Stomach (tissue), 9 donors: Measurements from ENCODE around the gene NSUN6. TPM values are rescaled to one million over a fixed set of nuclear protein-coding genes. Genes with fewer than 3 reads are reported as not detected.

ENCODE experiments used
- DNase-seq, 2 donors: peaks; one replicate each; pipeline versions ENCODE4 v3.0.0 to v3.0.0-alpha.2; 2013 to 2019
- H3K27ac ChIP-seq, 5 donors: fragments of 200-600 bp in 4 of 5; sonication (generic) in 4 of 5; one replicate each; pipeline ENCODE4 v1.5.1; 2013 to 2019; ENCODE audit warnings: mild to moderate bottlenecking in 1 of 5, moderate library complexity in 1 of 5
- H3K27me3 ChIP-seq, 3 donors: fragments of 200-600 bp; sonication (generic); one replicate each; pipeline ENCODE4 v1.5.1; 2017 to 2019; ENCODE audit warnings: mixed run types in 1 of 3
- H3K36me3 ChIP-seq, 4 donors: fragments of 200-600 bp; sonication (generic); 1 replicate in 3 of 4; 2 replicates in 1 of 4; pipeline ENCODE4 v1.5.1; 2016 to 2019
- H3K4me1 ChIP-seq, 4 donors: fragments of 200-600 bp; sonication (generic); one replicate each; pipeline ENCODE4 v1.5.1; 2016 to 2019
- H3K4me3 ChIP-seq, 4 donors: fragments of 200-600 bp; sonication (generic) in 3 of 4; one replicate each; pipeline ENCODE4 v1.5.1; 2016 to 2019; ENCODE audit warnings: mild to moderate bottlenecking in 1 of 4
- H3K9me3 ChIP-seq, 4 donors: fragments of 200-600 bp; sonication (generic); one replicate each; pipeline ENCODE4 v1.5.1; 2016 to 2019
- EP300 ChIP-seq: sonication (generic); formaldehyde crosslinking; IDR thresholded peaks from one replicate; pipeline ENCODE4 v1.6.1; 2017; ENCODE audit warnings: antibody characterized with exemption
- POLR2A ChIP-seq, 4 donors: fragments of 450-650 bp; IDR thresholded peaks; one replicate each; pipeline ENCODE4 v1.6.1; 2016; ENCODE audit warnings: antibody characterized with exemption in 4 of 4, control low read depth in 2 of 4, mild to moderate bottlenecking in 1 of 4, moderate library complexity in 1 of 4
- POLR2AphosphoS5 ChIP-seq, 3 donors: sonication (generic); formaldehyde crosslinking; IDR thresholded peaks; one replicate each; pipeline ENCODE4 v1.6.1; 2016; ENCODE audit warnings: antibody characterized with exemption in 3 of 3
- WGBS, 5 donors: extraction: QIAGEN DNeasy Blood & Tissue Kit in 3 of 5; methylation state at CpG; one replicate each; pipeline versions ENCODE4 v1.1.5 to v1.1.7; 2013 to 2018; 5-methylcytosine and 5-hydroxymethylcytosine counted together
- intact Hi-C: fragments of 100-400 bp; cut with DNase I; formaldehyde crosslinking; loops from one replicate; pipeline ENCODE4 v1.15.1; 2023; ENCODE audit warnings: low total_unique reads
- polyA plus RNA-seq, 3 donors: library from polyadenylated mRNA; stranded (reverse); fragments of 200-250 nt; gene quantifications; one replicate each; pipeline ENCODE4 v1.2.3, GENCODE V29; 2013
- total RNA-seq, 5 donors: library from RNA; depleted of rRNA; stranded (reverse); fragments of >200 nt; gene quantifications; one replicate each; pipeline versions ENCODE4 v1.1.0 to v1.2.3, GENCODE V29; 2014 to 2016
- TF ChIP-seq, protein P1 (sequence below), 7 experiments: fragments of 450-650 bp in 4 of 7; fragments of 200-600 bp in 3 of 7; sonication (generic) in 3 of 7; IDR thresholded peaks; one replicate each; pipeline ENCODE4 v1.5.1; 2016 to 2019; ENCODE audit warnings: antibody characterized with exemption in 7 of 7, control low read depth in 2 of 7, mild to moderate bottlenecking in 1 of 7
- donor health status: healthy with polysubstance abuse.
- donor health status: Bipolar disorder and iron deficiency.
- donor health status: healthy.

Gene NSUN6
- total and polyA plus RNA-seq, 8 donors, result 3.1 to 52.7 (median 8.2) TPM

DNA sequence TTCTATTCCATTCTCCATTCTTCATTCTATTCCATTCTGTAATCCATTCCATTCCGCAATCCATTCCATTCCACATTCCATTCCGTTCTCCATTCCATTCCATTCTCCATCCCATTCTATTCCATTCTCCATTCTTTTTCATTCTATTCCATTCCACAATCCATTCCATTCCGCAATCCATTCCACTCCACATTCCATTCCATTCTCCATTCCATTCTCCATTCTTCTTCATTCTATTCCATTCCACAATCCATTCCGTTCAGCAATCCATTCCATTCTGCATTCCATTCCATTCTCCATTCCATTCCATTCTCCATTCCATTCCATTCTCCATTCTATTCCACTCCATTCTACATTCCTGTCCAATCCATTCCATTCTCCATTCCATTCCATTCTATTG, 85.2 kb downstream of the NSUN6 start:
- no peak for DNase-seq
- Histone ChIP-seq H3K4me1 (no peaks in the 10 kb centered on the region), H3K9me3 (peaks cover 0 to 37% (median 3%) of the 10 kb centered on the region in 4 donors), H3K36me3 (peaks cover 0 to 24% (median 14%) of the 10 kb centered on the region in 4 donors), H3K27ac (no peak overlapping the region), H3K4me3 (no peak overlapping the region), H3K27me3 (no peaks in the 10 kb centered on the region)
- TF ChIP-seq, protein P1, sequence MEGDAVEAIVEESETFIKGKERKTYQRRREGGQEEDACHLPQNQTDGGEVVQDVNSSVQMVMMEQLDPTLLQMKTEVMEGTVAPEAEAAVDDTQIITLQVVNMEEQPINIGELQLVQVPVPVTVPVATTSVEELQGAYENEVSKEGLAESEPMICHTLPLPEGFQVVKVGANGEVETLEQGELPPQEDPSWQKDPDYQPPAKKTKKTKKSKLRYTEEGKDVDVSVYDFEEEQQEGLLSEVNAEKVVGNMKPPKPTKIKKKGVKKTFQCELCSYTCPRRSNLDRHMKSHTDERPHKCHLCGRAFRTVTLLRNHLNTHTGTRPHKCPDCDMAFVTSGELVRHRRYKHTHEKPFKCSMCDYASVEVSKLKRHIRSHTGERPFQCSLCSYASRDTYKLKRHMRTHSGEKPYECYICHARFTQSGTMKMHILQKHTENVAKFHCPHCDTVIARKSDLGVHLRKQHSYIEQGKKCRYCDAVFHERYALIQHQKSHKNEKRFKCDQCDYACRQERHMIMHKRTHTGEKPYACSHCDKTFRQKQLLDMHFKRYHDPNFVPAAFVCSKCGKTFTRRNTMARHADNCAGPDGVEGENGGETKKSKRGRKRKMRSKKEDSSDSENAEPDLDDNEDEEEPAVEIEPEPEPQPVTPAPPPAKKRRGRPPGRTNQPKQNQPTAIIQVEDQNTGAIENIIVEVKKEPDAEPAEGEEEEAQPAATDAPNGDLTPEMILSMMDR (IDR thresholded peaks at IDR 0.05), result no peak
- TF ChIP-seq EP300, result no peak
- no peak for TF ChIP-seq POLR2A (IDR thresholded peaks at IDR 0.05)
- TF ChIP-seq POLR2AphosphoS5 (IDR thresholded peaks at IDR 0.05), result no peak
- 85 to 96% (median 90%) methylated on average over 4 of the region's 4 CpGs for WGBS, 5 donors
- intact Hi-C loops, result no loop called here

DNA sequence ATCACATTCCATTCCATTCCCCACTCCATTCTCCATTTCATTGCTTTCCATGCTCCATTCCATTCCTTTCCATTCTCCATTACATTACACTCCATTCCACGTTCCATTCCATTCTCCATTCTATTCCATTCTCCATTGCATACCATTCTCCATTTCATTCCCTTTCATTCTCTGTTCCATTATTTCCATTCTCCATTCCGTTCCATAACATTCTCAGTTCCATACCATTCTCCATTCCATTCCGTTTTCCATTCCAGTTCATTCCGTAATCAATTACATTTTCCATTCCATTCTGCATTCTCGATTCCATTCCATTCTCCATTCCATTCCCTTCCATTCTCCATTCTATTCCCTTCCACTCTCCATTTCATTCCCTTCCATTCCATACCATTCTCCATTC, 86.4 kb downstream of the NSUN6 start:
- no peak overlapping the region for H3K27ac ChIP-seq
- no peak overlapping the region for H3K4me3 ChIP-seq
- H3K27me3 ChIP-seq, result no peaks in the 10 kb centered on the region
- H3K9me3 ChIP-seq, result peaks cover 0 to 42% (median 5%) of the 10 kb centered on the region in 4 donors
- 94 to 99% (median 97%) methylated on average over 5 of the region's 5 CpGs for WGBS, 5 donors
- no peak for DNase-seq
- TF ChIP-seq EP300 (no peak), POLR2A (IDR thresholded peaks at IDR 0.05) (no peak), POLR2AphosphoS5 (IDR thresholded peaks at IDR 0.05) (no peak)
- TF ChIP-seq, protein P1 (IDR thresholded peaks at IDR 0.05), result no peak
- intact Hi-C loops, result no loop called here
- peaks cover 0 to 32% (median 21%) of the 10 kb centered on the region in 4 donors for H3K36me3 ChIP-seq
- H3K4me1 ChIP-seq, result no peaks in the 10 kb centered on the region

DNA sequence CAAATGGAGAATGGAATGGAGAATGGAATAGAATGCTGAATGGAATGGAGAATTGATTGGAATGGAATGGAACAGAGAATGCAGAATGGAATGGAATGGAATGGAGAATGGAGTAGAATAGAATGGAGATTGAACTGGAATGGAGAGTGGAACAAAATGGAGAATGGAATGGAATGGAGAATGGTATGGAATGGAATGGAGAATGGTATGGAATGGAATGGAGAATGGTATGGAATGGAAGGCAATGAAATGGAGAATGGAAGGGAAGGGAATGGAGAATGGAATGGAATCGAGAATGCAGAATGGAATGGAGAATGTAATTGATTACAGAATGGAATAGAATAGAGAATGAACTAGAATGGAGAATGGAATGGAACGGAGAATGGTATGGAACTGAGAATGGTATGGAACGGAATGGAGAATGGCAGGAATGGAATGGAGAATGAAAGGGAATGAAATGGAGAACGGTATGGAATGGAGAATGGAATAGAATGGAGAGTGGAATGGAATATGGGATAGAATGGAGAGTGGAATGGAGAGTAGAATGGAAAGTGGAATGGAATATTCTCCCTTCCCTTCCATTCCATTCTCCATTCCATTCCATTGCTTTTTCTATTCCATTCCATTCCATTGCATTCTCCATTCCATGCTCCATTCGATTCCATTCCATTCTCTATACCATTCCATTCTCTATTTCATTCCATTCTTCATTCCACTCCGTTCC, 88.2 kb downstream of the NSUN6 start:
- Histone ChIP-seq H3K27ac (no peak overlapping the region), H3K4me1 (no peaks in the 10 kb centered on the region), H3K27me3 (no peaks in the 10 kb centered on the region), H3K9me3 (peaks cover 0 to 48% (median 2%) of the 10 kb centered on the region in 4 donors), H3K36me3 (peaks cover 0 to 47% (median 39%) of the 10 kb centered on the region in 4 donors), H3K4me3 (no peak overlapping the region)
- DNase-seq, result no peak
- intact Hi-C loops, result no loop called here
- TF ChIP-seq POLR2AphosphoS5 (IDR thresholded peaks at IDR 0.05), result no peak
- TF ChIP-seq, protein P1 (IDR thresholded peaks at IDR 0.05), result no peak
- 93 to 98% (median 95%) methylated on average over 6 of the region's 6 CpGs for WGBS, 5 donors

DNA sequence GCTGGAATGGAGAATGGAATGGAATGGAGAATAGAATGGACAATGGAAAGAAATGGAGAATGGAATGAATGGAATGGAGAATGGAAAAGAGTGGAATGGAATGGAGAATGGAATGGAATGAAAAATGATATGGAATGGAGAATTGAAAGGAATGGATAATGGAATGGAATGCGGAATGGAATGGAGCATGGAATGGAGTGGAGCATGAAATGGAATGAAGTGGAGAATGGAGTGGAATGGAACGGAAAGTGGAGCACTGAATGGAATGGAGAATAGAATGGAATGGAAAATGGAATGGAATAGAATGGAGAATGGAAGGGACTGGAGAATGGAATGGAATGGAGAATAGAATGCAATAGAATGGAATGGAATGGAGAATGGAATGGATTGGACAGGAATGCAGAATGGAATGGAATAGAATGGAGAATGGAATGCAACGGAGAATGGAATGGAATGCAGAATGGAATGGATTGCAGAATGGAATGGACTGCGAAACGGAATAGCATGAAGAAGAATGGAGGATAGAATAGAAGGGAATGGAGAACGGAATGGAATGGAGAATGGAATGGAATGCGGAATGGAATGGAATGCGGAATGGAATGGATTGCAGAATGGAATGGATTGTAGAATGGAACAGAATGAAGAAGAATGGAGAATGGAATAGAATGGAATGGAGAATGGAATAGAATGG, 89.4 kb downstream of the NSUN6 start:
- intact Hi-C loops, result no loop called here
- no peak for TF ChIP-seq EP300
- TF ChIP-seq, protein P1 (IDR thresholded peaks at IDR 0.05), result no peak
- TF ChIP-seq POLR2A (IDR thresholded peaks at IDR 0.05), result no peak
- TF ChIP-seq POLR2AphosphoS5 (IDR thresholded peaks at IDR 0.05), result no peak
- Histone ChIP-seq H3K4me1 (no peaks in the 10 kb centered on the region), H3K4me3 (no peak overlapping the region), H3K9me3 (peaks cover 0 to 47% (median 2%) of the 10 kb centered on the region in 4 donors), H3K36me3 (peaks cover 0 to 59% (median 47%) of the 10 kb centered on the region in 4 donors), H3K27ac (no peak overlapping the region), H3K27me3 (no peaks in the 10 kb centered on the region)
- DNase-seq, result no peak
- 94 to 98% (median 97%) methylated on average over 8 of the region's 8 CpGs for WGBS, 5 donors
